ENCODE measurements around the gene AFTPH.

The AFTPH gene

DNA sequence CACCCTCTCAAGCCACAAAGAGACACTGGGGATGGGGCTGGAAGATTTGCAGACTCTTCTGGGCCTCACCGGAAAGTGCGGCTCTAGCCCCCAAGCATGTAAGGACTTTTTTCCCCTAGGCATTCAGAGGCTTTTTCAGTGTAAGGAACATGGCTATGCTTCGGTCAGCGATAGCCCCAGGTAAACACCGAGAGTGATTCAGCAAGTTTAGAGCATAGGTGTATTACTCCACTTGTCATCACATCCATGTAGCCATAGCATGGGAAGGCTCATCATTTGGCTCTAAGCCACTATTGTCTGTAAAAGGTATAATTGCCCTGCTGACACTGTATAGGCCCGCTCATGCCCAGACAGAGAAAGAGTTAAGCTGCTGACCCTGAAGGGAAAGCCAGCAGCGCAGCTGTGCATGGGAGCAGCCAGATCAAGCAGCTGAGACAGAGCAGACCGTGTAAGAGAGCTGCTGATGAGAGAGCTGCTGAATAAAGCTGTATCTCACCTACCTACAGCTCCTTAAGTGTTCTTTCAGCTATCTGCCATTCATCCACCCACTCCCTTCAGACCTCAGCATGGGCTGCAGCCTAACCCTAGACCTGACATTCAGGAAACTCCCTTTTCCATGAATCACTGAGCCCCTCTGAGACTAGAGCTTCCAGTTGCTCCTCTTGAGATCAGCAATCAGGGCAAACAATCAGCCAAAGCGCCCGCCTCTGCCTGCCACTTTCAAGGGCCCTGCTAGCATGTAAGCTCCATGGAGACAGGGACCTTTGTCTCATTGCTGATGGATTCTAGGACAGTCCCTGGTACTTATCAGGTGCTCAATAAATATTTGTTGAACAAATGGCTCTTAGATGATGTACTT is 44.6 kb upstream of the AFTPH start:
- TF ChIP-seq, protein P1, sequence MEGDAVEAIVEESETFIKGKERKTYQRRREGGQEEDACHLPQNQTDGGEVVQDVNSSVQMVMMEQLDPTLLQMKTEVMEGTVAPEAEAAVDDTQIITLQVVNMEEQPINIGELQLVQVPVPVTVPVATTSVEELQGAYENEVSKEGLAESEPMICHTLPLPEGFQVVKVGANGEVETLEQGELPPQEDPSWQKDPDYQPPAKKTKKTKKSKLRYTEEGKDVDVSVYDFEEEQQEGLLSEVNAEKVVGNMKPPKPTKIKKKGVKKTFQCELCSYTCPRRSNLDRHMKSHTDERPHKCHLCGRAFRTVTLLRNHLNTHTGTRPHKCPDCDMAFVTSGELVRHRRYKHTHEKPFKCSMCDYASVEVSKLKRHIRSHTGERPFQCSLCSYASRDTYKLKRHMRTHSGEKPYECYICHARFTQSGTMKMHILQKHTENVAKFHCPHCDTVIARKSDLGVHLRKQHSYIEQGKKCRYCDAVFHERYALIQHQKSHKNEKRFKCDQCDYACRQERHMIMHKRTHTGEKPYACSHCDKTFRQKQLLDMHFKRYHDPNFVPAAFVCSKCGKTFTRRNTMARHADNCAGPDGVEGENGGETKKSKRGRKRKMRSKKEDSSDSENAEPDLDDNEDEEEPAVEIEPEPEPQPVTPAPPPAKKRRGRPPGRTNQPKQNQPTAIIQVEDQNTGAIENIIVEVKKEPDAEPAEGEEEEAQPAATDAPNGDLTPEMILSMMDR (IDR thresholded peaks at IDR 0.05; ENCODE audit: insufficient read depth, low read length, poor library complexity, severe bottlenecking): no peak
- Histone ChIP-seq H3K4me3 (replicated peaks; ENCODE audit: low read depth, low read length) (no peak overlapping the region), H3K27me3 (replicated peaks; ENCODE audit: control insufficient read depth, insufficient read depth, low read length) (no peaks in the 10 kb centered on the region), H3K36me3 (ENCODE audit: control insufficient read depth, insufficient read depth, low read length) (no peaks in the 10 kb centered on the region)
- no peak for DNase-seq (ENCODE audit: extremely low read depth, insufficient read length)

DNA sequence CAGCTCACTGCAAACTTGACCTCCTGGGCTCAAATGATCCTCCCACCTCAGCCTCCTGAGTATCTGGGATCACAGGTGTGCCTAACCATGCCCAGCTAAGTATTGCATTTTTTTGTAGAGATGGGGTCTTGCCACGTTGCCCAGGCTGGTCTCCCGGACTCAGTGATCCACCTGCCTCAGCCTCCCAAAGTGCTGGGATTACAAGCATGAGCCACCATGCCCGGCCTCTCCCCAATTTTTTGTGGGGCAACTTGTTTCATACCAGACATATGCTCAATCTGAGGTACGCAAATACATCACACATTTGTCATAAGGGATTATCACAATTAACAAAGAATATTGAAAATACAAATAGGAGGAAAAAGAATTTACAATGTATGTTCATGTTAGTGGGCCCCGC is 42.5 kb upstream of the AFTPH start:
- no peak overlapping the region for H3K4me3 ChIP-seq (replicated peaks; ENCODE audit: low read depth, low read length)
- no peaks in the 10 kb centered on the region for H3K27me3 ChIP-seq (replicated peaks; ENCODE audit: control insufficient read depth, insufficient read depth, low read length)
- TF ChIP-seq, protein P1 (IDR thresholded peaks at IDR 0.05; ENCODE audit: insufficient read depth, low read length, poor library complexity, severe bottlenecking): no peak
- DNase-seq (ENCODE audit: extremely low read depth, insufficient read length): no peak
- H3K36me3 ChIP-seq (ENCODE audit: control insufficient read depth, insufficient read depth, low read length): no peaks in the 10 kb centered on the region

DNA sequence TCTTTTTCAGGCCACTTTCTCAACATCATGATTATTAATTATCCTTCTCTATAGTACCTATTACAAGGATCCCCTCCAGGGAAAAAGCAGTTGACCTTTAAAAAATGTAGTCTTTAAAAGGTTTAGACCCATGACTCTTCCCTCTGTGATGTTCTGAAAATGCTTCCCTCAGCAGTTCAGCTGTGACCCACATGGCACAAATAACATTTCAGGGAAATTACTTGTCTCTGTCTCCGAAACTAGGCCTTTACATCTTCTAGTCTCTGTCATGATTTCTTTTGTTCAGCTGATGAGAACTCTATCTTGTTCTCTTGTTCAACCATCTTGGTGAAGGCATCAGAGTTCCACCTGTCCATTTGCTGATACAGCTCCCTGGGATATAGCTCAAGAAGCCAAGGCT is 41.9 kb upstream of the AFTPH start:
- Histone ChIP-seq H3K4me3 (replicated peaks; ENCODE audit: low read depth, low read length) (no peak overlapping the region), H3K27me3 (replicated peaks; ENCODE audit: control insufficient read depth, insufficient read depth, low read length) (no peaks in the 10 kb centered on the region), H3K36me3 (ENCODE audit: control insufficient read depth, insufficient read depth, low read length) (no peaks in the 10 kb centered on the region)
- TF ChIP-seq, protein P1 (IDR thresholded peaks at IDR 0.05; ENCODE audit: insufficient read depth, low read length, poor library complexity, severe bottlenecking): no peak
- DNase-seq (ENCODE audit: extremely low read depth, insufficient read length): no peak

DNA sequence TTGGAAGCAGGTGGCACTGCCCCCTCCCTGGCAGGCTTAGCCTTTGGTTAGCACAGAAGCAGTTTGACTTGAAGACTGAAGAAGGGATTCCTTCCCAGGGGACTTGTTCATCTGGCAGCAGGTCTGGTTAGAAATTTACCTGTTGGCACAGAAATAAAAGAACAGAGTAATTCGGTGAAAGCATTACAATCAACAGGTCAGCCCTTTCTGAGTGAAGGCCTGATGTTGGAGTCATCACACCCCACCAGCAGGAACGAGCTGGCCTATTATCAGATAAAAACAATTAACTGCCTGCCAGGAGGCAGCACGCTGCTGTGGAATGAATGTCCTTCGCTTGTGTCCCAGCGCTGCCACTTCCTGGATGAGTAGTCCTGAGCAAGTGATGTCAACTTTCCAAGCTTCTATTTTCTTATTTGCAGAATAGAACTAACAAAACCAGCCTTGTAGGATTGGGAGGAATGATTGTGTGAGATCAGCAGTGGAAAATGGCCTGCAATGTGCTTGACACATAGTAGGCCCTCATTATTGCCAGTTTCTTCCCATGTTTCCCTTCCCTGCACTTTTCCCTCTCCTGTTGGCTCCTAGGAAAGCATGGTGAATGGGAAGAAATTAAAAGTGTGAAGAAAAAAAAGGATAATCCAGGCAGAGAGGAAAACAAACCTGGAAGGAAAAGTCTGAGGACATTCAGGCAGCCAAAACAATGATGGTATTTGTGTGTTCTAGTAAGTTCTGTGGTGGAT is 41.2 kb upstream of the AFTPH start:
- Histone ChIP-seq H3K27me3 (replicated peaks; ENCODE audit: control insufficient read depth, insufficient read depth, low read length) (no peaks in the 10 kb centered on the region), H3K36me3 (ENCODE audit: control insufficient read depth, insufficient read depth, low read length) (no peaks in the 10 kb centered on the region), H3K4me3 (replicated peaks; ENCODE audit: low read depth, low read length) (no peak overlapping the region)
- DNase-seq (ENCODE audit: extremely low read depth, insufficient read length): no peak
- TF ChIP-seq, protein P1 (IDR thresholded peaks at IDR 0.05; ENCODE audit: insufficient read depth, low read length, poor library complexity, severe bottlenecking): no peak

DNA sequence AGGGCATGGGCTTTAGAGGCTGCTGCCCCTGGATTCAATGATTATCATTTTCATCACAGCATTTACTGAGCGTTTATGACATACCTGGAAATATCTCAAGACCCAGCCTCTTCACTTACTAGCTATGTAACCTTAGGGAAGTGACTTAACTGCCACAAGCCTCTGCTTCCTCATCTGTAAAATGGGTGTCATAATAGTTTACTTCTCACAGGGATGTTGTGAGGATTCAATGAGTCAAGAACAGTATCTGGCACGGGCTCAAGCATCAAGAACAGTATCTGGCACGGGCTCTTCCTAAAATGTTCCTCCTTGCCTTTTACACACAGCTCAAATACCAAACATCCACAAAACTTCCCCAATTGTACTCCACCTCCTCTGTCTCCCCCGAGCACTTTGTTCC is 38.8 kb upstream of the AFTPH start:
- TF ChIP-seq, protein P1 (IDR thresholded peaks at IDR 0.05; ENCODE audit: insufficient read depth, low read length, poor library complexity, severe bottlenecking): no peak
- no peak for DNase-seq (ENCODE audit: extremely low read depth, insufficient read length)

More for the DNA sequence above, 38.8 kb upstream of the AFTPH start:
- no peaks in the 10 kb centered on the region for H3K27me3 ChIP-seq (replicated peaks; ENCODE audit: control insufficient read depth, insufficient read depth, low read length)
- no peaks in the 10 kb centered on the region for H3K36me3 ChIP-seq (ENCODE audit: control insufficient read depth, insufficient read depth, low read length)
- no peak overlapping the region for H3K4me3 ChIP-seq (replicated peaks; ENCODE audit: low read depth, low read length)
